ENCODE results near the gene UROC1. TPM values are rescaled to one million over a fixed set of nuclear protein-coding genes. Genes with fewer than 3 reads are reported as not detected.

Gene UROC1
- total and polyA plus RNA-seq, 9 of the 15 experiments (the other 6 are each of a cell fraction or from before 2014, with no cell fraction given), result not detected

DNA sequence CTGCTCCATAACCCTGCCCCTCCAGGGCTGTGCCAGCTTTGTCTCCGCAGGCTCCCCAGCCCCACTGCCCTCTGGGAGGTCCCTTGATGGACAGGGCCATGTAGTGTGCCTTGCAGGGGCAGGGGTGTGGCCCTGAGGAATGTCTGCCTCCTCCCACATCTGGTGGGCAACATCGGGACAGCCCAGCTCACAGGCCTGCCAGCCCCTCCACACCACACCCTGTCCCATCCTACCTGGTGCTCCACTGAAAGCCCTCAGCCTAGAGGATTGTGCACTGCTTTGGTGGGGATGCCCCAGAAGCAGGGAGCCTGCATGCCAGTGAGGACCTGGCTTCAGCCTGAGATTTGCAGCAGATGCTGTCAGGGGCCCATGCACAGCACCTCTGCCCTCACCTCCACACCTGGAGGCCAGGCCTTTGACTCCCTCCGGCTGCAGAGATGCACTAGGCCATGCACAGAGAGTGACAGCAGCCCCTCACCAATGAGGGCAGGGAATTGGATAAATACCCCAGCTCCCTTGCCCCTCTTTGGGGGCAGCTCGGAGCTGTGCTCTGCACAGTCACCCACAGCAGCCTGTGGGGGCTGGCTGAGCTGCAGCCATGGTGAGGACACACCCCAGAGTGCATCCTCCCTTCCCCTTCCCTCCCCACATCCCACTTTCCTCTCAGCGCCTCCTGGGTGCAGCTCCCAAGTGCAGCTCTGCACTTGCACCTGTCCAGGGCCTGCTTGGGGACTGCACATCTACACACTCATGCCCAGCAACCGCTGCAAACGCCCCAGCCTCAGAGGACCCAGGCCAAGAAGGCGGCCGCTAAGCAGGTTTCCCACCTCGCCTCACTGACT, 38.4 kb upstream of the UROC1 start:
- in situ Hi-C loops (cut with MboI), result no loop called here
- intact Hi-C loops (cut with micrococcal nuclease), result no loop called here
- no peak overlapping the region; a peak in 1 of 4 replicates for H3K9ac ChIP-seq (ENCODE audit: insufficient read depth in 1 of 2, low read depth in 2 of 2, low read length in 2 of 2)
- peaks cover 4 to 43% of the 10 kb centered on the region in 2 experiments; a peak in 2 of 5 replicates for H3K27me3 ChIP-seq (ENCODE audit: control insufficient read depth in 2 of 2, insufficient read depth in 2 of 2, low read length in 2 of 2)
- CTCF ChIA-PET (ENCODE audit: low intra/inter-chr PET ratio), result no interaction called here
- no peaks in the 10 kb centered on the region for H3K9me1 ChIP-seq (ENCODE audit: control insufficient read depth, insufficient read depth, low read length)
- H3K4me2 ChIP-seq (ENCODE audit: insufficient read depth, low read length), result no peak overlapping the region
- ATAC-seq (no peak), DNase-seq (ENCODE audit: extremely low read depth in 1 of 4, low spot score in 3 of 4) (no peak), FAIRE-seq (no peak)
- no peak overlapping the region for H3K27ac ChIP-seq (ENCODE audit: extremely low read depth, low read depth, low read length)
- no TSS peak for BruUV-seq (replicated peaks)
- POLR2A ChIA-PET, result interaction anchor here (1.2 kb wide), 1 partner anchor 10 kb away, joined by 5 read pairs; no protein-coding TSS in a partner anchor
- H3K4me1 ChIP-seq (replicated peaks in 1 of 2; ENCODE audit: control insufficient read depth in 2 of 2, insufficient read depth in 2 of 2, low read length in 2 of 2), result no peaks in the 10 kb centered on the region
- H2AFZ ChIP-seq (ENCODE audit: low read depth, low read length), result no peak overlapping the region
- peaks cover 4% of the 10 kb centered on the region; the same call in 1 of the 2 replicates for H4K20me1 ChIP-seq (replicated peaks; ENCODE audit: control insufficient read depth, insufficient read depth, low read length)
- no peaks in the 10 kb centered on the region for H3K36me3 ChIP-seq (ENCODE audit: control insufficient read depth, insufficient read depth, low read length)
- 0% methylated on average over 4 of the region's 10 CpGs for WGBS (ENCODE audit: insufficient coverage, low coverage, missing lambda C conversion rate)
- H3K9me3 ChIP-seq (replicated peaks; ENCODE audit: control insufficient read depth, insufficient read depth, low read depth, low read length), result no peaks in the 10 kb centered on the region
- no peak for TF ChIP-seq CXXC5 (CRISPR knock-in tag; IDR thresholded peaks at IDR 0.05)
- no peak for TF ChIP-seq ESRRA (IDR thresholded peaks at IDR 0.05; ENCODE audit: borderline replicate concordance, low read depth)
- no peak for TF ChIP-seq SMARCC2 (IDR thresholded peaks at IDR 0.05; ENCODE audit: low read depth)
- TF ChIP-seq, protein P1, sequence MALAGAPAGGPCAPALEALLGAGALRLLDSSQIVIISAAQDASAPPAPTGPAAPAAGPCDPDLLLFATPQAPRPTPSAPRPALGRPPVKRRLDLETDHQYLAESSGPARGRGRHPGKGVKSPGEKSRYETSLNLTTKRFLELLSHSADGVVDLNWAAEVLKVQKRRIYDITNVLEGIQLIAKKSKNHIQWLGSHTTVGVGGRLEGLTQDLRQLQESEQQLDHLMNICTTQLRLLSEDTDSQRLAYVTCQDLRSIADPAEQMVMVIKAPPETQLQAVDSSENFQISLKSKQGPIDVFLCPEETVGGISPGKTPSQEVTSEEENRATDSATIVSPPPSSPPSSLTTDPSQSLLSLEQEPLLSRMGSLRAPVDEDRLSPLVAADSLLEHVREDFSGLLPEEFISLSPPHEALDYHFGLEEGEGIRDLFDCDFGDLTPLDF (CRISPR knock-in tag; IDR thresholded peaks at IDR 0.05), result no peak
- TF ChIP-seq PHB (CRISPR knock-in tag; IDR thresholded peaks at IDR 0.05), result no peak
- TF ChIP-seq ZSCAN29 (IDR thresholded peaks at IDR 0.05), result no peak
- TF ChIP-seq ZKSCAN3 (CRISPR knock-in tag; IDR thresholded peaks at IDR 0.05), result no peak
- no peak for TF ChIP-seq BRCA1 (IDR thresholded peaks at IDR 0.05)
- no peak for TF ChIP-seq BRCA1 (CRISPR knock-in tag; IDR thresholded peaks at IDR 0.05)
- TF ChIP-seq RFX5 (IDR thresholded peaks at IDR 0.05; ENCODE audit: low read depth, low read length), result no peak
- no peak overlapping the region for H3K4me3 ChIP-seq
- H3K79me2 ChIP-seq (ENCODE audit: control insufficient read depth, insufficient read depth, low read length), result no peaks in the 10 kb centered on the region
